A204.1 (cell line): ENCODE data around the gene ZDHHC4.
"Not testable (repeated sequence)": the region's sequence is repeated elsewhere in the genome, so short reads cannot be mapped to it uniquely, and the experiment has no call there.

Experiments
- FAIRE-seq: peaks from 2 replicates; lab custom pipeline; 2012; peaks lifted over from hg19 to GRCh38; lab: Jason Lieb, UNC

The ZDHHC4 gene

GRCh38 chr7:6607651-6608051 is 30.4 kb downstream of the ZDHHC4 start:
- no peak for FAIRE-seq

DNA sequence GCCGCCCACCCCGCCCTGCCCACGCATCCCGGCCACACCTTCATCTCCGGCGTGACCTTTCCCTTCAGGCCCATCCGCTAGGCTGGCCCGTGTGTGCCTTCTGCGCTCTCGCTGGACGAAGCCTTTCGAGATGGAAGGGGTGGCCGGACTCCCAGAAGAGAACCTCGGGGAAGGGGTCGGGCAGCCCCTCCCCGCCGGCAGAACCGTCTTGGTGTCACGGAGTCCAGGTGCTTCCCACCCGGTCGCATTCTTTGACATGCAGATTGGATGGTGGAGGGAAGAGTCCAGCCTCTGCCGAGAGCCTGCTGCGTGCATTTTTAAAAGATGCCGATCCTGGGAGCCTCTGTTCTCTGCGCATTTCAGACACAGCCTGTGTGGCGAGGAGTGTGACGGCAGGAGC is 30.8 kb downstream of the ZDHHC4 start:
- FAIRE-seq: no peak

- no peak for FAIRE-seq
These were observed 31.5 kb downstream of the ZDHHC4 start for GRCh38 chr7:6608794-6609193.

DNA sequence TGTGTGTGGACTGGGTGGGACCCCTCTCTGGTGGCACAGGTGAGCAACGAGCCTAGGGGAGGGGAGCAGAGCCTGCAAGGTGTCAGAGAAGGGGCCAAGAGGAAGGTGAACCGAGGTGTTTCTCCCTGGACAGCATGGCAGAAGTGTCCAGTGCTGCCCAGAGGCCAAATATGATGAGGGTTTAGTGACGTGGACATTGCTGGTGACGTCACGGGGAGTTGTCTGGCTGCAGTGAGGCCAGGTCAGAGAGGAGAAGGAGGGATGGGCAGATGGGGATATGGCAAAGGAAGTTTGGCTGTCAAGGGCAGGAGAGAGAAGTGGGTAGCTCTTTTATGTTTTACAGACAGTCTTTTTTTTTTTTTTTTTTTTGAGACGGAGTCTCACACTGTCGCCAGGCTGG is 35.6 kb downstream of the ZDHHC4 start:
- FAIRE-seq: no peak

DNA sequence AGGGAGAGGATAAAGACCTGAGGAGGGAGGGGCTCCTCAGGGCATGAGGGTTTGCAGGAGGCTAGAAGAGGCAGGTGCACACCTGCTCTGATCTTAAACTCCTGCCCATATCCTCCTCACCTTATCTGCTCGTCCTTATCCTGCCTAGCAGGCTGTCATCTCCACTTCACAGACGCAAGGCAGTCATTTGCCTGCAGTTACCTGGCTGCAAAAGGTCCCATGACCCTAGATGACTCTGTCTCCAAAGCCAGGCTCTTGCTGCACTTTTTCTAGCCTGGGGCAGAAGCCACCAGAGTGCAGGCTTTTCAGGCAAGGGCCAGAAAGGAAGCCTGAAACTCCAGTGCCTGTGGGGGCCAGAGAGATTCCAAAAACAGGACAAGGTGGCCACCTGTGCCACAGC is 36.5 kb downstream of the ZDHHC4 start:
- no peak for FAIRE-seq

- no peak for FAIRE-seq
These were observed 37.9 kb downstream of the ZDHHC4 start, which contains the start of gene ZNF853 for GRCh38 chr7:6614953-6615722. ZNF853 (plus strand) TSS chr7:6615610; CDS start chr7:6616175, 565 bp downstream.

DNA sequence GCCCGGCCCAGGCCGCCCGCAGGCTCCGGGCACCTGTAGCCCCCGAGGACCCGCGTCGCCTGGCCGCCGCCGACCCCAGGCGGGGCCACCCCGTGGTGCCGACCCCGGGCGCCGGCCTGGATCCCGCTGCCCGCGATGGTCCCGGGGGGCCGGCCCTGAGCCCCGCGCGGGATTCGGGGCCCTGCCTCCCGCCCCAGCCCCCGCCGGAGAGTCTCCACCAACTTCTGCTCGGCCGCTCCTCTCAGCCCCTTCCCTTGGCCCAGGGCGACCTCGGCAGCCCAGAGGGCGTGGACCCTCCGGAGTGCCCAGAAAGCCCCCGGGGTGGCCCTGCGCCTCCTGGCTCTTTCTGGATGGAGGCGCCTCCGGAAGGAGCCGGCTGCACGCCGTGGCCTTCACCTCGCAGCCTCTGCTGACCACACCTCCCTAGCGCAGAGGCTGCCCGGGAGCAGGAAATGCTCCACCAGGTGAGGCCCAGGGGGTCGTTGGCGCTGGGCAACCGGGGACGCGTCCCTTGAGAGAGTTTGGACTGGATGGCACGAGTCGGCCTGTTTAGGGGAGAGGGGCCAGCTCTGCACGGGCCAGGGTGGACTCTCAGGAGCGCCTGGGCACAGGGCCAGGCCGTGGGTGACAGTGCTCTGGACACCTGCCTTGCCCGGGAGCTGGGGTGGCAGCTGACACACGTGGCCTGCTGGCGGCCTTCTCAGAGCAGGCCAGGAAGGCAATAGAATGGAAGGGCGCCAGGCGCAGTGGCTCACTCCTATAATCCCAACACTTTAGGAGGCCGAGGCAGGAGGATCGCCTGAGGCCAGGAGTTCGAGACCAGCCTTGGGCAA is 38.7 kb downstream of the ZDHHC4 start:
- FAIRE-seq: no peak

DNA sequence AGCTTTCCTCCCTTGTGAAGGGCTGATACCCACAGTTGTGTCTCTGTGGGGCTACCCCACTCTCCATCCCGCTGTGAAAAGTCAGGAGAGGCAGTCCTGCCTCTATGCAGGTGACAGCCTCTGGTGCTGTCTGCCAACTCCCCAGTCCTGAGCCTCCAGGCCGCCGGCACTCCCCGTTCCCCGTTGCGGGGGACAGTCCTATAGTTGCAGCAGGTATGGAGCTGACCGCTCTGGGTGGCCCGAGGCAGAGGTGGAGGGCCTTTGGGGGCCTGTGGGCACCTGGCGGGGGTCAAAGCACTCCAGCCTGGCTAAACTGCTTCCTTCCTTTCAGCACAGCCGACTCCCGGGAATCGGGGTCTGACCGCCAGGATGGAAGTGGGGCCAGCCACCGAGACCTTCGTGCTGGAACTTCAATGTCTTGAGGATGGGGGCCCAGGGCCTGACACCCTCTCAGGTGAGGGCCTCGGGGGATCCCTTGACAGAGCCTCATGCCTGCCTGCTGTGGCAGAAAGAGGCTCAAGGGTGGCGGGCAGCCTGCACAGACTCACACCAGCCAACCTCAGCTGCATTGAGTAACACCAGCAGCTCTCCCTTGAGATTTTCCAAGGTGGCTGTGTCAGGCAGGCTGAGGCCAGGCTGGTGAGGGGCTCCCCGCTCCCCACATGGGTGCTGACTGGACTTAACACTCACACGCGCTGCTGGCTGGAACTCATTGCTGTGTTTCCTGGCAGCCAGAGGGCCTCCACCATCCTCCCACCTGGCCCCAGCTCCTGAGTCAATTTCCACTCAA is 39.8 kb downstream of the ZDHHC4 start:
- FAIRE-seq: no peak

DNA sequence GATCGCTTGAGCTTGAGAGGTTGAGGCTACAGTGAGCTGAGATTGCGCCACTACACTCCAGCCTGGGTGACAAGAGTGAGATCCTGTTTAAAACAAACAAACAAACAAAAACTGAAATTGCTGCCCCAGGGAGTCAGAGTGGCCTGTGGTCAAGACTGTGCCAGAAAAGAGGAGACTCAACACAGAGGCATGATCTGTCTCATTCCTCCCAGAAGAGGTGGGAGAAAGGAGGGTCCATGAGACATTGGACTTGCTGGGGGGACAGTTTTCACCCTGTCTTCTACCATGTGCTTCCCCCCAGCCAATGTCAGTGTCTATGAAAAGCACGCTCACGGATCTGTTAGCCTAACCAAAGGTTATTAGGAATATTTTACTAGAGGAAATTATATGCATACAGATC is 41.4 kb downstream of the ZDHHC4 start:
- no peak for FAIRE-seq

DNA sequence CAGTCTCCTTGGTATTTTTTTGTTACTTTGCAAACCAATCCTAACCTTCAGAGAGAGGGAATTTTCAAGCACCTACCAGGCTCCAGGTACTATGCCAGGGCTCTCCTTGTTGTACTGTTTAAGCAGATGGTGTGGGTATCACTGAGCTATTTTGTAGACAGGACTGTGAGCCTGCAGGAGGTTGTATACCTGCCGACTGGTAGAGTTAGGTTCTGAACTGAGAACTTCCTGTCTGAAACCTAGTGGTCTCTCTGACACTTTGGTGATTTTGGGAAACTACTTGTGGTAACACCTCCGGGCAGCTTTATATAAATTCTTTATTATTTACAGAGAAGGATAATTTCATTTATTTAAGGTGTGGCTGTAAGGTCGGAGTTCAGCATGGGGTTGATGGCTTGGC is 42.7 kb downstream of the ZDHHC4 start:
- FAIRE-seq: no peak

DNA sequence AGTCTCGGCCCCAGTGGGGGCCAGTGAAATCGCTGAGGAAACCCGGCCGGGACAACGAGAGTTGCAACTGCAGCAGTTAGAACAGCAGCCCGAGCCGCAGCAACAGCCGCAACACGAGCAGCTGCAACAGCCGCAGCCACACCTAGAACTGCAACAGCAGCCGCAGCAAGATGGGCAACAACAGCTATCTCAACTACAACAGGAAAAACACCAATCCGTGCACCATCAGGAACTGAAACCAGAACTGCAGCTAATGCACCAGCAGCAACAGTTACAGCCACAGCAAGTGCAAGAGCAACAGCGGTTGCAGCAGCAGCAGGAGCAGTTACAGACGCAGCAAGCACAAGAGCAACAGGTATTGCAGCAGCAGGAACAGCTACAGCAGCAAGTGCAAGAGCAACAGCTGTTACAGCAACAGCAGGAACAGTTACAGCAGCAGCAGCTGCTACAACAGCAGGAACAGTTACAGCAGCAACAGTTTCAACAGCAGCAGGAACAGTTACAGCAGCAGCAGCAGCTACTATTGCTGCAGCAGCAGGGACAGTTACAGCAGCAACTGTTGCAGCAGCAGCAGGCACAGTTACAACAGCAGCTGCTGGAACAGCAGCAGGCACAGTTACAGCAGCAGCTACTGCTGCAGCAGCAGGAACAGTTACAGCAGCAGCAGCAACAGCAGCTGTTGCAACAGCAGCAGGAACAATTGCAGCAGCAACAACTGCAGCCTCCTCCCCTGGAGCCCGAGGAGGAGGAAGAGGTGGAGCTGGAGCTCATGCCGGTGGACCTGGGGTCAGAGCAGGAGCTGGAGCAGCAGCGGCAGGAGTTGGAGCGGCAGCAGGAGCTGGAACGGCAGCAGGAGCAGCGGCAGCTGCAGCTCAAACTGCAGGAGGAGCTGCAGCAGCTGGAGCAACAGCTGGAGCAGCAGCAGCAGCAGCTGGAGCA is 44.2 kb downstream of the ZDHHC4 start:
- FAIRE-seq: no peak

- FAIRE-seq: no peak
These were observed 45.0 kb downstream of the ZDHHC4 start for GRCh38 chr7:6622134-6622710.

DNA sequence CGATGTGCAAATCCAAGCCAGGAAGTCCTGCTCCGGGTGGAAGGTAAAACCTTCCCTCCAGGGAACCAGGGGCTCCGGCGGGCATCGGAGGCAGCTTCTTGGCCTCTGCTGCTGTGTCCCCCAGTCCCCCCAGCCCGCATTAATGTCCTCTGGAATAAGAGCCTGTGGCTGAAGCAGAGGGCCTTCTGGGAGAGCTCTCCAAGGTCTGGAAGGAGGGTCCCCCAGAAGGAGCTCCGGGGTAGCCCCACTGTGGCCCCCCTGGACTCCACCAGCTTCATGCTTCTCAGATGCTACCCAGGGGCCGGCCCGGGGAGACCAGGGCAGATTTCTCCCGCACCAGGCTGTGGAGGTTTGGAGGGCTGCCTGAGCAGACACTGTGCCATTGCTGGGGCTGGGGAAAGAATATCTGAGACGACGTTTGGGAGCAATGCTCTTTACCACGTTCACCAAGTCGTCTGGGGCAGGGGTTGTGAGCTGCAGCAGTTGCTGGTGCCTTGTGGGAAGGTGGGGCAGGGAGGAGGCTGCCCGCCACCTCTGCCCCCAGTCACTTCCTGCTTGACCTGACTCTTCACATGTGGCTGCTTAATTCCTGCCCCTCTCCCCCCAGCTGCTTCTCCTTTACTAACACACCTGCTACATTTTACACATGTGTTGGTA is 46.5 kb downstream of the ZDHHC4 start:
- no peak for FAIRE-seq

GRCh38 chr7:6624246-6624611 is 47.0 kb downstream of the ZDHHC4 start:
- FAIRE-seq: no peak

DNA sequence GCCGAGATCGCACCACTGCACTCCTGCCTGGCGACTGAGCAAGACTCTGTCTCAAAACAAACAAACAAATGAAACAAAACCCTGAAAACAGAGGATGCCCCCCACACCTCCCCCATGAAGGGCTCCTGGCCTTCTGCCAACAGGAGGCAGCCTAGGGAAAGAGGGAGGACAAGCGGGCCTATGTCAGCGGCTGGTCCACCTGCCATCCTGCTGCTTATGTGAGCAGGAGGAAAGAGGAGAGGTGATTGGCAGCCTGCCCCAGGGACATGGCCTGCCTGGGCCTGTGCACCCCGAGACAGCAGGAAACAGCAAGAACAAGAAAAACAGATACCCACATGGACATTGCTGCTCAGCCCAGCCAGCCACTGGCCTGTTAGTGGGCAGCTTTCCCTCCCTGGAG is 50.8 kb downstream of the ZDHHC4 start:
- no peak for FAIRE-seq

DNA sequence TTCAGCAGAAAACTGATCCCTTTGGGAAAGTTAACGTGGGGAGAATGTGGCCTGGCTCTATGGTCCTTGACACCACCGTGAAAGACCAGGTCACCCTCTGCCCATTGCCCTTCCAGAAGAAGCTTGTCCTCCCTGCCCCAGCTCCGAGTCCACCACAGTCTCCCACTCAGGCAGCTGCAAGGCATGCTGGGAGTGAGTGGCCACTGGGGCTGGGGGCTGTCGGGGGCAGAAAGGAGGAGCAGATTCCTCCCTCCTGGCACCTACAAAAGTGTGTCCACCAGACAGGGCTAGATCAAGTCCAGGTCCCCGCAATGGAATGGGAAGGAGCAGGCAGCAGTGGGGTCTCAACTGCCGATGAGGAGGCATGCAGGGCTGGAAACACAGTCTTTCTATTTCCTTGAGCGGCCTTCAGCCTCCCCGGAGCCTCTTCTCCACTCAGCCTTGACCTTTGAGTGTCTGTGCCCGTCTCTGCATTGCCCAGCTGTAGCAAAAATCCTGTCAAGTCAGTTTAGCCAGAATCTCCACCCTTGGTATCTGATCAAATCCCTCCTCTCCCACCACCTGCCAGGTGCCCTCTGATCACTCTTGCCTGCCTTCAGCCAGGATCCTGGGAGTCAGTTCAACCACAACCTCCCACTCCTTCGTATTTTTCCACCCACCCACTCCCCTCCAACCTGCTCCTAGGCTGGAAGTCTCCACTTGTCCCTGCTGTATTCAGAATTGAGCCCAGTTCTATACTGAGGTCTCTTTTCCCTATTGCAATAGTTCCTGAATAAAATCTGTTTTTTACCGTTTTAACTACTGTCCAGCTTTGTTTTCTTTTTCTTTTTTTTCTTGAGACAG is 53.0 kb downstream of the ZDHHC4 start:
- no peak for FAIRE-seq

- no peak for FAIRE-seq
These were observed 54.4 kb downstream of the ZDHHC4 start for GRCh38 chr7:6631605-6632004.

DNA sequence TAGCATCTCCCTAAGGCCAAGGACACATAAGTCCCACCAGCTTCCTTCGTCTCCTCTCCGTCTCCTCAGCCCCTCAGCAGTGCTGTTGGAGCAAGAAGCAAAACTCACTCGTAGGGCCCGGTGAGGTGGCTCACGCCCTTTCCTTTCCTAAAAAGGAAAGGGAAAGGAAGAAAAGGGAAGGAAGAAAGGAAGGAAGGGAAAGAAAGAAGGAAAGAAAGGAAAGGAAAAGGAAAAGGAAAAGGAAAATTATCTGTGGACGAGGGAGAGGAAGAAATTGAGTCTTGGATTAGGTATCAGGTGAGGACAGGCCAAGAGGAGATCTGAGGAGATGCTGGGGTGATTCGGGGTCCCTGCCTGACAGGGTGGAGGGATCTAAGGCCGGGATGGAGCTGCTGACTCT is 56.8 kb downstream of the ZDHHC4 start:
- FAIRE-seq: no peak

DNA sequence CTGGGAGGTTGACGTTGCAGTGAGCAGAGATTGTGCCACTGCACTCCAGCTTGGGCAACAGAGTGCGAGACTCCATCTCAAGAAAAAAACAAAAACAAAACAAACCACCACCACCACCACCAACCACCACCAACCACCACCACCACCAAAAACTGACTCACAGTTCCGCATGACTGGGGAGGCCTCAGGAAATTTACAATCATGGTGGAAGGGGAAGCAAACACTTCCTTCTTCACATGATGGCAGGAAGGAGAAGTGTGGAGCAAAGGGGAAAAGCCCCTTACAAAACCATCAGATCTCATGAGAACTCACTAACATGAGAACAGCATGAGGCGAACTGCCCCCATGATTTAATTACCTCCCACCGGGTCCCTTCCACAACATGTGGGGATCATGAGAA is 57.7 kb downstream of the ZDHHC4 start:
- FAIRE-seq: not testable (repeated sequence)
